Loucy (cell line): ENCODE measurements around the gene FZR1.

Experiments used
- H2AFZ ChIP-seq: fragments of 200-600 bp; sonication (generic); 2 replicates; pipeline ENCODE4 v1.6.0; 2016; ENCODE audit warnings: antibody characterized with exemption, mild to moderate bottlenecking, low read length, moderate library complexity
- H3F3A ChIP-seq: fragments of 200-600 bp; 2 replicates; pipeline ENCODE4 v1.6.0; 2016; ENCODE audit warnings: antibody characterized with exemption, low read depth, mild to moderate bottlenecking
- H3K27me3 ChIP-seq: fragments of 200-600 bp; sonication (generic); 2 replicates; pipeline ENCODE4 v1.6.1; 2014; ENCODE audit warnings: low read length, mild to moderate bottlenecking; ENCODE audit not compliant: insufficient read depth, poor library complexity, severe bottlenecking
- H3K36me3 ChIP-seq: fragments of 200-600 bp; sonication (generic); 2 replicates; pipeline ENCODE4 v1.6.1; 2016; ENCODE audit warnings: low read length; ENCODE audit not compliant: insufficient read depth
- H3K4me1 ChIP-seq: fragments of 200-600 bp; sonication (generic); 2 replicates; pipeline ENCODE4 v1.5.1; 2014; ENCODE audit warnings: low read length, mild to moderate bottlenecking; ENCODE audit not compliant: insufficient read depth, poor library complexity, severe bottlenecking
- H3K4me2 ChIP-seq: fragments of 200-600 bp; sonication (generic); 2 replicates; pipeline ENCODE4 v1.6.0; 2014; ENCODE audit warnings: antibody characterized with exemption, low read length, low read depth, mild to moderate bottlenecking; ENCODE audit not compliant: poor library complexity, severe bottlenecking
- H3K4me3 ChIP-seq: fragments of 200-600 bp; sonication (generic); 2 replicates; pipeline ENCODE4 v1.5.1; 2014; ENCODE audit warnings: low read length, mild to moderate bottlenecking, mixed read lengths; ENCODE audit not compliant: poor library complexity, severe bottlenecking
- H3K79me2 ChIP-seq: fragments of 200-600 bp; sonication (generic); 2 replicates; pipeline ENCODE4 v1.6.1; 2014; ENCODE audit warnings: low read length; ENCODE audit not compliant: insufficient read depth
- H3K9ac ChIP-seq: fragments of 200-600 bp; sonication (generic); 2 replicates; pipeline ENCODE4 v1.6.0; 2014; ENCODE audit warnings: mild to moderate bottlenecking, low read depth, low read length, moderate library complexity; ENCODE audit not compliant: poor library complexity, severe bottlenecking
- H3K9me2 ChIP-seq: fragments of 200-600 bp; sonication (generic); replicated peaks from 2 replicates; pipeline ENCODE4 v1.6.1; 2016; ENCODE audit warnings: low read depth, low read length, mixed read lengths
- H3K9me3 ChIP-seq: fragments of 200-600 bp; sonication (generic); 2 replicates; pipeline ENCODE4 v1.6.1; 2014; ENCODE audit warnings: mild to moderate bottlenecking, antibody characterized with exemption, low read length, low read depth; ENCODE audit not compliant: insufficient read depth
- H4K20me1 ChIP-seq: fragments of 200-600 bp; sonication (generic); 2 replicates; pipeline ENCODE4 v1.6.0; 2014; ENCODE audit warnings: antibody characterized with exemption, low read length, mild to moderate bottlenecking; ENCODE audit not compliant: insufficient read depth, poor library complexity, severe bottlenecking
- CTCF ChIP-seq: fragments of 200-600 bp; sonication (generic); conservative IDR thresholded peaks from 2 replicates; pipeline ENCODE4 v1.5.1; 2014; ENCODE audit warnings: mild to moderate bottlenecking, antibody characterized with exemption, low read length
- EZH2phosphoT487 ChIP-seq: fragments of 200-600 bp; IDR thresholded peaks from 2 replicates; pipeline ENCODE4 v1.6.1; 2018; ENCODE audit warnings: antibody characterized with exemption, mild to moderate bottlenecking, moderate library complexity, borderline replicate concordance

Gene FZR1

GRCh38 chr19:3517638-3518037 is 11.5 kb downstream of the FZR1 start:
- no peak overlapping the region for H3K4me2 ChIP-seq
- H3K36me3 ChIP-seq: peaks cover 29% of the 10 kb centered on the region; the same call in 1 of the 2 replicates
- TF ChIP-seq EZH2phosphoT487 (no peak), CTCF (no peak)
- H2AFZ ChIP-seq: no peak overlapping the region
- H3K27me3 ChIP-seq: no peaks in the 10 kb centered on the region
- H3K79me2 ChIP-seq: peaks cover 99% of the 10 kb centered on the region
- H3K9ac ChIP-seq: no peak overlapping the region
- no peaks in the 10 kb centered on the region for H3K9me3 ChIP-seq
- H3K4me1 ChIP-seq: no peaks in the 10 kb centered on the region
- peaks cover 64% of the 10 kb centered on the region for H4K20me1 ChIP-seq
- no peak overlapping the region for H3K4me3 ChIP-seq
- no peaks in the 10 kb centered on the region for H3K9me2 ChIP-seq
- no peaks in the 10 kb centered on the region for H3F3A ChIP-seq

GRCh38 chr19:3518255-3518654 is 12.1 kb downstream of the FZR1 start:
- Histone ChIP-seq H3K4me1 (no peaks in the 10 kb centered on the region), H3K9ac (no peak overlapping the region), H3F3A (no peaks in the 10 kb centered on the region), H4K20me1 (peaks cover 58% of the 10 kb centered on the region), H3K9me3 (no peaks in the 10 kb centered on the region), H3K4me2 (no peak overlapping the region), H3K79me2 (peaks cover 93% of the 10 kb centered on the region), H3K36me3 (peaks cover 35% of the 10 kb centered on the region; the same call in 1 of the 2 replicates), H3K9me2 (no peaks in the 10 kb centered on the region), H3K4me3 (no peak overlapping the region), H3K27me3 (no peaks in the 10 kb centered on the region), H2AFZ (no peak overlapping the region)
- no peak for TF ChIP-seq EZH2phosphoT487
- TF ChIP-seq CTCF: no peak

- Histone ChIP-seq H3K79me2 (peaks cover 89% of the 10 kb centered on the region), H3K4me3 (no peak overlapping the region), H3K4me1 (no peaks in the 10 kb centered on the region), H3K9me3 (no peaks in the 10 kb centered on the region), H3K4me2 (no peak overlapping the region), H3F3A (no peaks in the 10 kb centered on the region), H3K9me2 (no peaks in the 10 kb centered on the region), H2AFZ (no peak overlapping the region), H3K9ac (no peak overlapping the region), H3K36me3 (peaks cover 39% of the 10 kb centered on the region; the same call in 1 of the 2 replicates), H3K27me3 (no peaks in the 10 kb centered on the region), H4K20me1 (peaks cover 54% of the 10 kb centered on the region)
- TF ChIP-seq CTCF (no peak), EZH2phosphoT487 (no peak)
Measured at GRCh38 chr19:3518659-3519058, 12.5 kb downstream of the FZR1 start.
